Stomach (tissue), 9 donors: ENCODE measurements around the gene B4GALT6. TPM values are rescaled to one million over a fixed set of nuclear protein-coding genes. Genes with fewer than 3 reads are reported as not detected.

Experiments used
- DNase-seq, 2 donors: peaks; one replicate each; pipeline versions ENCODE4 v3.0.0 to v3.0.0-alpha.2; 2013 to 2019
- H3K27ac ChIP-seq, 5 donors: fragments of 200-600 bp in 4 of 5; sonication (generic) in 4 of 5; one replicate each; pipeline ENCODE4 v1.5.1; 2013 to 2019; ENCODE audit warnings: mild to moderate bottlenecking in 1 of 5, moderate library complexity in 1 of 5
- H3K27me3 ChIP-seq, 3 donors: fragments of 200-600 bp; sonication (generic); one replicate each; pipeline ENCODE4 v1.5.1; 2017 to 2019; ENCODE audit warnings: mixed run types in 1 of 3
- H3K36me3 ChIP-seq, 4 donors: fragments of 200-600 bp; sonication (generic); 1 replicate in 3 of 4; 2 replicates in 1 of 4; pipeline ENCODE4 v1.5.1; 2016 to 2019
- H3K4me1 ChIP-seq, 4 donors: fragments of 200-600 bp; sonication (generic); one replicate each; pipeline ENCODE4 v1.5.1; 2016 to 2019
- H3K4me3 ChIP-seq, 4 donors: fragments of 200-600 bp; sonication (generic) in 3 of 4; one replicate each; pipeline ENCODE4 v1.5.1; 2016 to 2019; ENCODE audit warnings: mild to moderate bottlenecking in 1 of 4
- H3K9me3 ChIP-seq, 4 donors: fragments of 200-600 bp; sonication (generic); one replicate each; pipeline ENCODE4 v1.5.1; 2016 to 2019
- EP300 ChIP-seq: sonication (generic); formaldehyde crosslinking; IDR thresholded peaks from one replicate; pipeline ENCODE4 v1.6.1; 2017; ENCODE audit warnings: antibody characterized with exemption
- POLR2A ChIP-seq, 4 donors: fragments of 450-650 bp; IDR thresholded peaks; one replicate each; pipeline ENCODE4 v1.6.1; 2016; ENCODE audit warnings: antibody characterized with exemption in 4 of 4, control low read depth in 2 of 4, mild to moderate bottlenecking in 1 of 4, moderate library complexity in 1 of 4
- POLR2AphosphoS5 ChIP-seq, 3 donors: sonication (generic); formaldehyde crosslinking; IDR thresholded peaks; one replicate each; pipeline ENCODE4 v1.6.1; 2016; ENCODE audit warnings: antibody characterized with exemption in 3 of 3
- WGBS, 5 donors: extraction: QIAGEN DNeasy Blood & Tissue Kit in 3 of 5; methylation state at CpG; one replicate each; pipeline versions ENCODE4 v1.1.5 to v1.1.7; 2013 to 2018; 5-methylcytosine and 5-hydroxymethylcytosine counted together
- intact Hi-C: fragments of 100-400 bp; cut with DNase I; formaldehyde crosslinking; loops from one replicate; pipeline ENCODE4 v1.15.1; 2023; ENCODE audit warnings: low total_unique reads
- polyA plus RNA-seq, 3 donors: library from polyadenylated mRNA; stranded (reverse); fragments of 200-250 nt; gene quantifications; one replicate each; pipeline ENCODE4 v1.2.3, GENCODE V29; 2013
- total RNA-seq, 5 donors: library from RNA; depleted of rRNA; stranded (reverse); fragments of >200 nt; gene quantifications; one replicate each; pipeline versions ENCODE4 v1.1.0 to v1.2.3, GENCODE V29; 2014 to 2016
- TF ChIP-seq, protein P1 (sequence below), 7 experiments: fragments of 450-650 bp in 4 of 7; fragments of 200-600 bp in 3 of 7; sonication (generic) in 3 of 7; IDR thresholded peaks; one replicate each; pipeline ENCODE4 v1.5.1; 2016 to 2019; ENCODE audit warnings: antibody characterized with exemption in 7 of 7, control low read depth in 2 of 7, mild to moderate bottlenecking in 1 of 7
- donor health status: healthy with polysubstance abuse.
- donor health status: Bipolar disorder and iron deficiency.
- donor health status: healthy.

B4GALT6 gene
- total and polyA plus RNA-seq, 8 donors, result 0.45 to 8.4 (median 1.3) TPM; not detected in 1

DNA sequence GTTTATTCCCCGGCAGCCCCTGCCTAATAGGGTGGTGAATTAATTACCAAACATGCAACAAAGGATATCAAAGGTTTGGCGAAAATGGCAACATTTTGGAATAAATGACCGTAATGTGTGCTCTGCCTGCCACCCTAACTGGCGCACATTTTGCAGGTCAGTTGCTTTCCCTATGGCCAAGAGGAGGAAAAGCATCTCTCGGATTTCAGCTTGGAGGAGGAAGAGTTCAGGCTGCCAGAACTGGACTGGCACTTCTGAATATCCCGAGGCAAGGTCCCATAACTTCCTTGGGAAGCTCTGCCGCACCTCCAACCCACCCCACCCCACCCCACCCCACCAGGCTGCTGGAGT lies 39.2 kb upstream of the B4GALT6 start:
- TF ChIP-seq POLR2A (IDR thresholded peaks at IDR 0.05) (no peak), POLR2AphosphoS5 (IDR thresholded peaks at IDR 0.05) (no peak), EP300 (no peak)
- TF ChIP-seq, protein P1, sequence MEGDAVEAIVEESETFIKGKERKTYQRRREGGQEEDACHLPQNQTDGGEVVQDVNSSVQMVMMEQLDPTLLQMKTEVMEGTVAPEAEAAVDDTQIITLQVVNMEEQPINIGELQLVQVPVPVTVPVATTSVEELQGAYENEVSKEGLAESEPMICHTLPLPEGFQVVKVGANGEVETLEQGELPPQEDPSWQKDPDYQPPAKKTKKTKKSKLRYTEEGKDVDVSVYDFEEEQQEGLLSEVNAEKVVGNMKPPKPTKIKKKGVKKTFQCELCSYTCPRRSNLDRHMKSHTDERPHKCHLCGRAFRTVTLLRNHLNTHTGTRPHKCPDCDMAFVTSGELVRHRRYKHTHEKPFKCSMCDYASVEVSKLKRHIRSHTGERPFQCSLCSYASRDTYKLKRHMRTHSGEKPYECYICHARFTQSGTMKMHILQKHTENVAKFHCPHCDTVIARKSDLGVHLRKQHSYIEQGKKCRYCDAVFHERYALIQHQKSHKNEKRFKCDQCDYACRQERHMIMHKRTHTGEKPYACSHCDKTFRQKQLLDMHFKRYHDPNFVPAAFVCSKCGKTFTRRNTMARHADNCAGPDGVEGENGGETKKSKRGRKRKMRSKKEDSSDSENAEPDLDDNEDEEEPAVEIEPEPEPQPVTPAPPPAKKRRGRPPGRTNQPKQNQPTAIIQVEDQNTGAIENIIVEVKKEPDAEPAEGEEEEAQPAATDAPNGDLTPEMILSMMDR (IDR thresholded peaks at IDR 0.05), result no peak
- H3K36me3 ChIP-seq, result no peaks in the 10 kb centered on the region
- no peak for DNase-seq
- peaks cover 0 to 7% (median 0%) of the 10 kb centered on the region in 3 donors for H3K27me3 ChIP-seq
- H3K4me1 ChIP-seq, result peaks cover 0 to 19% (median 18%) of the 10 kb centered on the region in 4 donors
- intact Hi-C loops, result loop anchor here (5.0 kb wide), 1 partner anchor 166 kb away; no protein-coding TSS in a partner anchor
- H3K4me3 ChIP-seq, result peak overlapping the region; percentile 60 to 72 (median 66)
- peak overlapping the region in 4 of 5 donors; percentile 49 to 81 (median 66) for H3K27ac ChIP-seq
- 35 to 52% (median 40%) methylated on average over 7 of the region's 7 CpGs for WGBS, 5 donors
- H3K9me3 ChIP-seq, result peaks cover 0 to 10% (median 8%) of the 10 kb centered on the region in 4 donors

DNA sequence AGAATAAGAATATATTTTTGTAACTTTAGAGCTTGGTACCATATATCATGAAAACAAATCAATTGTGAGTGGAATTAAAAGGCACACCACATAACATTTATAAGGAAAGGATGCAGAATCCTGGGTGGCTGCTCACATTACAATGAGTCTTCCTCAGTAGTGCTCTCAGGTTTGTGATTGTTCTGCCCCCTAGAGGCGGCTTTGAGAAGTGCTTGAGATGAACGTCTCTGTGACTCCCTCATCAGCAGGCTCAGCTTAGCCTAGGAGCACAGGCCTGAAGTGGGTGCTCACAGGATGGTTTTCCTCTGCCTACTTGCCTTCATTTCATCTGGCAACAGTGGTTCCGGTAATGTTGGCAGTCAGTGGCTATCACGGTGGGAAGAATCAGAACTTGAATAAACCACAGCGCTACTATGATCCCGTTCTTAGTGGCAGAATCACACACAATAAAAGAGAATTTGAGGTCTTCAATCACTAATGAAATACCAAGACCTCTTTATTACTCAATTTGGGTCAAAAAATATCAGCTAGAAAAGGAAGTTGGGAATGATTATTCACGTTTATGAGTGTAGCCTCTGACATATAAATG lies 38.1 kb upstream of the B4GALT6 start:
- Histone ChIP-seq H3K27me3 (peaks cover 0 to 7% (median 0%) of the 10 kb centered on the region in 3 donors), H3K36me3 (no peaks in the 10 kb centered on the region), H3K4me3 (no peak overlapping the region), H3K9me3 (peaks cover 0 to 13% (median 8%) of the 10 kb centered on the region in 4 donors), H3K4me1 (peaks cover 0 to 19% (median 18%) of the 10 kb centered on the region in 4 donors), H3K27ac (no peak overlapping the region)
- DNase-seq, result peak; percentile 89 to 91
- 35 to 36% (median 35%) methylated on average over 7 of the region's 7 CpGs for WGBS, 5 donors
- intact Hi-C loops, result loop anchor here (5.0 kb wide), 1 partner anchor 165 kb away; no protein-coding TSS in a partner anchor
- no peak for TF ChIP-seq POLR2AphosphoS5 (IDR thresholded peaks at IDR 0.05)
- TF ChIP-seq, protein P1 (IDR thresholded peaks at IDR 0.05), result peak in 5 of 7 experiments; percentile 71 to 87 (median 77)
- no peak for TF ChIP-seq POLR2A (IDR thresholded peaks at IDR 0.05)
- TF ChIP-seq EP300, result no peak

GRCh38 chr18:31721601-31722000 lies 37.2 kb upstream of the B4GALT6 start:
- intact Hi-C loops, result loop anchor here (5.0 kb wide), 1 partner anchor 164 kb away; no protein-coding TSS in a partner anchor
- DNase-seq, result no peak
- H3K9me3 ChIP-seq, result peaks cover 0 to 13% (median 8%) of the 10 kb centered on the region in 4 donors

DNA sequence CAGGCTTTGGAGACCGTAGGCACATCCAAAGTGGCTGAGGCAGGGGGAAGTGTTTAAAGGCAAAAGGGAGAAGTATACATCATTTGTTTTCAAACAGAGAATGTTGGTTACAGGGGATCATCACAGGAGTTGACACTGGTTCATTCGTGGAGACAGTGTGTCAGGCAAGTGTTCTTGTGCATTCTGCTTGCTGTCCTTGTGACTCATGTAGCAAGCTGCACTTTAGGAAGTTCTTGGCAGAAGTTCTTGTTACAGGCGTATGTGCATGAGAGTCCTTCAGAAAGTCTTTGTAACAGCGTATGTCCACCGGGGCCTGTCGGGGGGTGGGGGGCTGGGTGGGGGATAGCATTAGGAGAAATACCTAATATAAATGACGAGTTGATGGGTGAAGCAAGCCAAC lies 36.5 kb upstream of the B4GALT6 start:
- Histone ChIP-seq H3K4me3 (no peak overlapping the region), H3K27ac (no peak overlapping the region), H3K9me3 (peaks cover 0 to 13% (median 8%) of the 10 kb centered on the region in 4 donors), H3K36me3 (no peaks in the 10 kb centered on the region), H3K4me1 (peaks cover 0 to 19% (median 18%) of the 10 kb centered on the region in 4 donors), H3K27me3 (peaks cover 0 to 7% (median 0%) of the 10 kb centered on the region in 3 donors)
- no peak for DNase-seq
- TF ChIP-seq POLR2AphosphoS5 (IDR thresholded peaks at IDR 0.05), result no peak
- TF ChIP-seq, protein P1 (IDR thresholded peaks at IDR 0.05), result no peak
- intact Hi-C loops, result loop anchor here (5.0 kb wide), 1 partner anchor 164 kb away; no protein-coding TSS in a partner anchor
- 66 to 85% (median 76%) methylated on average over 7 of the region's 7 CpGs for WGBS, 5 donors

More at GRCh38 chr18:31721601-31722000, 37.2 kb upstream of the B4GALT6 start:
- Histone ChIP-seq H3K27ac (no peak overlapping the region), H3K27me3 (peaks cover 0 to 7% (median 0%) of the 10 kb centered on the region in 3 donors), H3K36me3 (no peaks in the 10 kb centered on the region), H3K4me1 (peaks cover 0 to 19% (median 18%) of the 10 kb centered on the region in 4 donors), H3K4me3 (no peak overlapping the region)
- 57 to 67% (median 60%) methylated on average over 3 of the region's 3 CpGs for WGBS, 5 donors
- TF ChIP-seq, protein P1 (IDR thresholded peaks at IDR 0.05), result no peak
- no peak for TF ChIP-seq POLR2A (IDR thresholded peaks at IDR 0.05)
- no peak for TF ChIP-seq EP300
- no peak for TF ChIP-seq POLR2AphosphoS5 (IDR thresholded peaks at IDR 0.05)
